SK-N-MC (cell line): ENCODE results near the gene UGT1A4.

Source experiments
- DNase-seq: peaks from one replicate; pipeline ENCODE4 v3.0.0-alpha.2; 2011; ENCODE audit warnings: low read depth, low spot score
- H3K27ac ChIP-seq: fragments of 200-600 bp; sonication (generic); 2 replicates; pipeline ENCODE4 v1.5.1; 2016; ENCODE audit warnings: mixed run types
- H3K36me3 ChIP-seq: fragments of 200-600 bp; sonication (generic); 2 replicates; pipeline ENCODE4 v1.6.1; 2017; ENCODE audit warnings: antibody characterized with exemption, low read length, mixed read lengths; ENCODE audit not compliant: insufficient read depth
- H3K4me3 ChIP-seq: fragments of 200-600 bp; sonication (generic); 2 replicates; pipeline ENCODE4 v1.5.1; 2016
- H3K9ac ChIP-seq: fragments of 200-600 bp; sonication (generic); 2 replicates; pipeline ENCODE4 v1.8.0; 2017; ENCODE audit warnings: mixed run types, mixed read lengths; ENCODE audit not compliant: insufficient read length
- H3K9me3 ChIP-seq: fragments of 200-600 bp; sonication (generic); 2 replicates; pipeline ENCODE4 v1.6.1; 2017; ENCODE audit warnings: low read depth, mild to moderate bottlenecking, antibody characterized with exemption, low read length, moderate library complexity, mixed read lengths
- EZH2 ChIP-seq: fragments of 200-600 bp; sonication (generic); IDR thresholded peaks from one replicate; pipeline ENCODE4 v1.6.1; 2017; ENCODE audit warnings: antibody characterized with exemption
- FOXP2 ChIP-seq: optimal IDR thresholded peaks from 2 replicates; pipeline ENCODE3; 2011; ENCODE audit warnings: mild to moderate bottlenecking, moderate library complexity; ENCODE audit not compliant: insufficient read depth; ENCODE audit errors: extremely low read length, control extremely low read depth
- POLR2AphosphoS5 ChIP-seq: IDR thresholded peaks from 2 replicates; pipeline ENCODE4 v1.6.1; 2012; ENCODE audit warnings: mild to moderate bottlenecking, low read depth, low read length, borderline replicate concordance

Gene UGT1A4

DNA sequence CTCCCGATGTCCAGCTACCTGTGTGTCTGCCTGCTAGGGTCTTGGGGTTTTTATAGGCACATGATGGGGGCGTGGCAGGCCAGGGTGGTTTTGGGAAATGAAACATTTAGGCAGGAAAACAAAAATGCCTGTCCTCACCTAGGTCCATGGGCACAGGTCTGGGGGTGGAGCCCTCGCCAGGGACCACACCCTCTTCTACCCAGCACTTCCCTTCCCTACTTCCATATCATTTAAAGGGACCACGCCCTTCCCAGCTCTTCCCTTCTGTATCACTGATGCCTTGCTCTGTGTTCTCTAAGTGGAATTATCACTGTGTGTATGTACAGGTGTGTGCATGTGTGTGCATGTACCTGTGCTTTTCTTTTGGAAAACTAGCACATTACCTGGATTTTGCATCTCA, 47.9 kb downstream of the UGT1A4 start:
- Histone ChIP-seq H3K4me3 (no peak overlapping the region), H3K9ac (no peak overlapping the region), H3K9me3 (no peaks in the 10 kb centered on the region), H3K27ac (no peak overlapping the region), H3K36me3 (no peaks in the 10 kb centered on the region)
- no peak for DNase-seq
- TF ChIP-seq FOXP2 (no peak), EZH2 (no peak), POLR2AphosphoS5 (no peak)

DNA sequence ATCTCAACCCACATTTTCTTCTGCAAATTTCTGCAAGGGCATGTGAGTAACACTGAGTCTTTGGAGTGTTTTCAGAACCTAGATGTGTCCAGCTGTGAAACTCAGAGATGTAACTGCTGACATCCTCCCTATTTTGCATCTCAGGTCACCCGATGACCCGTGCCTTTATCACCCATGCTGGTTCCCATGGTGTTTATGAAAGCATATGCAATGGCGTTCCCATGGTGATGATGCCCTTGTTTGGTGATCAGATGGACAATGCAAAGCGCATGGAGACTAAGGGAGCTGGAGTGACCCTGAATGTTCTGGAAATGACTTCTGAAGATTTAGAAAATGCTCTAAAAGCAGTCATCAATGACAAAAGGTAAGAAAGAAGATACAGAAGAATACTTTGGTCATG, 49.5 kb downstream of the UGT1A4 start:
- H3K27ac ChIP-seq = no peak overlapping the region
- DNase-seq = no peak
- no peak overlapping the region for H3K9ac ChIP-seq
- H3K9me3 ChIP-seq = no peaks in the 10 kb centered on the region
- H3K4me3 ChIP-seq = no peak overlapping the region
- no peak for TF ChIP-seq POLR2AphosphoS5
- no peak for TF ChIP-seq FOXP2
- no peak for TF ChIP-seq EZH2
- H3K36me3 ChIP-seq = no peaks in the 10 kb centered on the region

GRCh38 chr2:233769260-233769659, 50.7 kb downstream of the UGT1A4 start:
- DNase-seq = no peak
- TF ChIP-seq POLR2AphosphoS5 (no peak), EZH2 (no peak), FOXP2 (no peak)
- Histone ChIP-seq H3K27ac (no peak overlapping the region), H3K4me3 (no peak overlapping the region), H3K9me3 (no peaks in the 10 kb centered on the region), H3K36me3 (no peaks in the 10 kb centered on the region), H3K9ac (no peak overlapping the region)

DNA sequence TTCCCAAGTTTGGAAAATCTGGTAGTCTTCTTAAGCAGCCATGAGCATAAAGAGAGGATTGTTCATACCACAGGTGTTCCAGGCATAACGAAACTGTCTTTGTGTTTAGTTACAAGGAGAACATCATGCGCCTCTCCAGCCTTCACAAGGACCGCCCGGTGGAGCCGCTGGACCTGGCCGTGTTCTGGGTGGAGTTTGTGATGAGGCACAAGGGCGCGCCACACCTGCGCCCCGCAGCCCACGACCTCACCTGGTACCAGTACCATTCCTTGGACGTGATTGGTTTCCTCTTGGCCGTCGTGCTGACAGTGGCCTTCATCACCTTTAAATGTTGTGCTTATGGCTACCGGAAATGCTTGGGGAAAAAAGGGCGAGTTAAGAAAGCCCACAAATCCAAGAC, 53.6 kb downstream of the UGT1A4 start:
- Histone ChIP-seq H3K36me3 (no peaks in the 10 kb centered on the region), H3K27ac (no peak overlapping the region), H3K9ac (no peak overlapping the region), H3K9me3 (no peaks in the 10 kb centered on the region), H3K4me3 (no peak overlapping the region)
- DNase-seq = no peak
- TF ChIP-seq EZH2 (no peak), POLR2AphosphoS5 (no peak), FOXP2 (no peak)

- no peak overlapping the region for H3K27ac ChIP-seq
- no peaks in the 10 kb centered on the region for H3K36me3 ChIP-seq
- no peak overlapping the region for H3K4me3 ChIP-seq
- H3K9ac ChIP-seq = no peak overlapping the region
- no peaks in the 10 kb centered on the region for H3K9me3 ChIP-seq
- no peak for DNase-seq
- TF ChIP-seq FOXP2 = no peak
- TF ChIP-seq POLR2AphosphoS5 = no peak
- TF ChIP-seq EZH2 = no peak
Measured at GRCh38 chr2:233772583-233772982, 54.0 kb downstream of the UGT1A4 start.

- Histone ChIP-seq H3K9ac (no peak overlapping the region), H3K27ac (no peak overlapping the region), H3K9me3 (no peaks in the 10 kb centered on the region), H3K4me3 (no peak overlapping the region), H3K36me3 (no peaks in the 10 kb centered on the region)
- DNase-seq = no peak
- no peak for TF ChIP-seq FOXP2
- TF ChIP-seq POLR2AphosphoS5 = no peak
- TF ChIP-seq EZH2 = no peak
Measured at GRCh38 chr2:233773854-233774253, 55.3 kb downstream of the UGT1A4 start.

DNA sequence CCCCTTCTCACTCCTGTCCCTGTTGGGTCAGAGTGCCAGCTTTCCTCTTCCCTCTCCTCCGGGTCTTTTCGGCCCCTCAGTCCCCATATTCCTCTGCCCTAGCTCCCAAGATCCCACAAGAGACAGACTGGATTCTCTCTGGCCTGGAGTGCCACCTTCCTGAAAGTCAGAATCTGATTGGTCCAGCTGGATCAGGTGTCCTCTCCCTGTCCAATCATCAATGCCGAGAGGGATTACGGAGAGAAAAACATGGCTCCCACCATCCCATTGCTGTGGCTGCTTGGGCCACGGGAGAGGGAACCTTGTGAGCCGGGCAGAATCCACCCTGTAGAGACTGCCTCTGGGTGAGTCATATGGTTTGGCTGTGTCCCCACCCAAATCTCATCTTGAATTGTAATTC, 56.9 kb downstream of the UGT1A4 start:
- no peak for DNase-seq

GRCh38 chr2:233778030-233778429, 59.5 kb downstream of the UGT1A4 start, which contains the start of gene MROH2A:
TSS of gene MROH2A (plus strand) at chr2:233778330. CDS start at chr2:233779359, 1,029 bp downstream.
- no peak for TF ChIP-seq FOXP2
- TF ChIP-seq EZH2 = no peak
- no peak for TF ChIP-seq POLR2AphosphoS5
- DNase-seq = no peak
- Histone ChIP-seq H3K9me3 (no peaks in the 10 kb centered on the region; the same call in 1 of the 2 replicates), H3K27ac (no peak within 1 kb of the TSS), H3K9ac (no peak within 1 kb of the TSS), H3K4me3 (no peak within 1 kb of the TSS), H3K36me3 (no peaks in the 10 kb centered on the region)

More for the DNA sequence above, 56.9 kb downstream of the UGT1A4 start:
- H3K9ac ChIP-seq = no peak overlapping the region
- no peaks in the 10 kb centered on the region for H3K36me3 ChIP-seq
- no peak overlapping the region for H3K27ac ChIP-seq
- TF ChIP-seq FOXP2 = no peak
- no peak for TF ChIP-seq EZH2
- TF ChIP-seq POLR2AphosphoS5 = no peak
- H3K9me3 ChIP-seq = no peaks in the 10 kb centered on the region
- no peak overlapping the region for H3K4me3 ChIP-seq

GRCh38 chr2:233779722-233780121, 61.2 kb downstream of the UGT1A4 start:
- DNase-seq = no peak
- H3K9ac ChIP-seq = no peak overlapping the region
- TF ChIP-seq FOXP2 = no peak
- TF ChIP-seq POLR2AphosphoS5 = no peak
- TF ChIP-seq EZH2 = no peak
- no peak overlapping the region for H3K4me3 ChIP-seq
- no peak overlapping the region for H3K27ac ChIP-seq
- H3K9me3 ChIP-seq = peaks cover 4% of the 10 kb centered on the region; the same call in 1 of the 2 replicates
- no peaks in the 10 kb centered on the region for H3K36me3 ChIP-seq
